Posterior vena cava (tissue), 2 donors: ENCODE measurements around the gene PLPP4. TPM values are rescaled to one million over a fixed set of nuclear protein-coding genes. Genes with fewer than 3 reads are reported as not detected.

Experiments used
- DNase-seq: peaks from one replicate; pipeline ENCODE4 v3.0.0-alpha.2; 2020; ENCODE audit warnings: low spot score
- intact Hi-C, 2 donors: fragments of 100-400 bp; cut with DNase I; formaldehyde crosslinking; loops; one replicate each; pipeline versions ENCODE4 v1.14.1 to v1.14.2; 2022 to 2023
- total RNA-seq, 2 donors: library from RNA; stranded (reverse); fragmentation: NEBNext Ultra II Directional; extraction: Animal tissue kit (Norgen Biotek cat#: 25700); gene quantifications; one replicate each; pipeline ENCODE4 v1.2.1, GENCODE V29; 2021
- donor health status: DM: yes; HTN: yes; CAD: no.
- donor health status: DM: yes; HTN: yes; CAD: no.

Gene PLPP4
- total RNA-seq, 2 donors from 2014 or later = not detected

DNA sequence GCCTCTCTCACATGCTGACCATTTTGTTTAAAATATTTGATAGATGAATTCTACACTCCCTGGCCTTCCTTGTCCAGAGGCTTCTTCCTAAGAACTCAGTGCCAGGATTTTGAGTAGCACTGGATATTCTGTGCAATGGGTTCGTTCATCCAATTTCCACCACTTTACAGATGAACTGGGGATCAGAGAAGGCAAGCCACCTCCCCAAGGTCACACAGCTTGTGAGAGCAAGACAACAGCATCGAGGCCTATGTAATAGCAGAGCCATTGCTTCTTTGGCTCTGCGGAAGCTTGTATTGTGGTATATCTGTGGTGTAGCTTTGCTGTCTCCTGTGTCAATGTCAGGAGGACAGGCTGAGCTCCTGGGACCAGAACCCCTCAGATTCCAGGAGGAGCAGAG lies 140.9 kb downstream of the PLPP4 start:
- intact Hi-C loops = no loop called here
- DNase-seq = no peak

GRCh38 chr10:120598386-120598785 lies 141.4 kb downstream of the PLPP4 start:
- no peak for DNase-seq
- intact Hi-C loops = no loop called here

- intact Hi-C loops = no loop called here
- DNase-seq = no peak
Measured at GRCh38 chr10:120599200-120599724, 142.2 kb downstream of the PLPP4 start.

DNA sequence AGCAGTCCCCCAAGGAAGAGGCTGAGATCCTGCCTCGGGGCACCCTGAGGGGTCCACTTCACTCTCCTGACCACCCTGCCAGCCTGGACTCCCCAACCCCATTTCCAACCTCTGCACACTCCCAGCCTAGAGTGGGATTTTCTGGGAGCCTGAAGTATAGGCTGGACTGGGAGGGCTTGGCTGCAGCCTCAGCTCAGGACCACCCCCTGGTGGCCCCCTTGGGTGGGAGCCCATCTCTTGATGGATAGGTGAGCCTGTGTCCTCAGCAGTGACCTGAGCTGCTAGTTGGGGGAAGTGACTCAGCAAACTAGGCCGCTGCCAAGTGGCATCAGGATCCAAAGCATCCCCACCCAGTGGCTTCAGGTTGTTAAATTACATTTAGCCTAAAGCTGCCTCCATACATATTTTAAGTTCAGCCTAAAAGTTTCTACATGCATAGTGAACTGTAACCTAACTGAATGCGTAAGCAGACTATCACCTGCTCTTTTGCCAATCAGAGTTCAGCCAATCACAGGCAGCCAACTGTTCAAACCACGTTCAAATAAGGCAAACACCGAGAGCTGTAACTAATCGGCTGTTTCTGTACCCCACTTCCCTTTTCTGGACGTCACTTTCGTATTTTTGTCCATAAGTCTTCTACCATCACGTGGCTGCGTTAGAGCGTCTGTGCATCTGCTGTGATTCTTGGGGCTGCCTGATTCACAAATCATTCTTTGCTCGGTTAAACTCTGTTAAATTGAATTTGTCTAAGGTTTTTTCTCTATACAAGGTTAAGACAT lies 144.0 kb downstream of the PLPP4 start:
- no peak for DNase-seq
- intact Hi-C loops = no loop called here

DNA sequence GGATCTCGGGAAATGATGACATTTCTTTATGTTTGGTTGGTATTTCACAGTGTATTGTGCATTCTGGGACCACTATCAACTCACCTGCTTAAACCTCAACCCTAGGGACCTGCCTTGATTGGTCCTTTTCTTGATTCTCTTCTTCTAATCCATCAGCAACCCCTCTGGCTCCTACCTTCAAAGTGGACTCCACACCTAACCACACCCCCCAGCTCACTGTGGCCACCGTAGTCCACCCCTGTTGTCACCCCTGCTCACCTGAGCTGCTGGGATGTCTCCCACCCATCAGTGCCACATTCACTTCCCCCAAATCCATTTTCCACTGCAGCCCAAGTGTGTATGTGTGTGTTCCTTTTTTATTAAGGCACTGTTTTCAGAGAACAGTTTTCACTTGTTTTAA lies 145.0 kb downstream of the PLPP4 start:
- DNase-seq = no peak
- intact Hi-C loops = no loop called here

DNA sequence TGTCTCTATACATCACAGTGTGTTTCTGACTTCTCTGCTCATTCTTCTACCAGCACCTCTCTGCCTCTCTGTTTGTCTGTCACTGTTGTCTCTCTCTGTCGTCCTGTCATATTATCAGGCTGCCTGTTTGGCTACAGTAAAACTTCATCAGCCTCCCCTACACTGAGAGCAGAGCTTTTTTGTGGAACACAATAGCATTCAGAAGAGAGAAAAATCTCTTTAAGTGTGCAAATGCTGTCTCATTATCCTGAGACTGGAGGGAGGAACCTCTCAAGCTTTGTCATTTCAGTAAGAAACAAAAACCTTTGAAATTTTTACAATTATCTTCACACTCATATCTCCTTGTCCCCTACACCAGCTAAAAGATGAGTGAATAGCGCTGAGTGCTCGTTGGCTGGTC lies 148.4 kb downstream of the PLPP4 start:
- intact Hi-C loops = no loop called here
- no peak for DNase-seq

DNA sequence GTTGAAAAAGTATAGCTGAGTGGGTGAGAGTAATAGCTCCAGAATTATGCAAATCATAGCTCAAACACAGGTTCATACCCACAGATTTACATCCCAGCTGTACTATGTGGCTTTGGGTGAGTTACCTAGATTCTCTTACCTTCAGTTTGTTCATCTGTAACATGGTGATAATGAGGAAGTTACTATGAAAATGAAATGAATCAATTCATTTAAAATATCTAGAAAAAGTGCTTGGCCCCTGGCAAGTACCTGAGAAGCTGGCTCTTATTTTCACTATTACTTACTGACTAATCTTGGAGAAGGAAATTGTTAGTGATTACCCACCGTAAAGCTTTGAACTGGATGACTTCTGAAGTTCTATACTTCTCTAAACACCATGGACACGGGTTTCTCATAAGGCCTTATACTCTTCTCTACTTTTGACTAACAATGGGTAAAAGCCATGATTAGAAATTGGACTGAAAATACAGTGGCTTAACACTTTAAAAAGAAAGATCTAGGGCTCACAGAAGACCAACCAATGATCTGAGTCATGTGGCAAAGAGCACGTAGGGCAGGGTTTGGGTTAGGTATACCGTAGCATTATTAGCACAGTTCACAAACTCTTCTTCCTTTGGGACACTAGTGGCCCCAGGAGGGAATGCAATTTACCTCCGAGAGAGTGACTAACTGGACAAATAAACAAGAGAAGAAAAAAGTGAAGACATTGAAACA lies 149.2 kb downstream of the PLPP4 start:
- intact Hi-C loops = no loop called here
- DNase-seq = no peak

GRCh38 chr10:120607016-120607709 lies 150.1 kb downstream of the PLPP4 start:
- no peak for DNase-seq
- intact Hi-C loops = no loop called here

- intact Hi-C loops = no loop called here
- DNase-seq = no peak
Measured at GRCh38 chr10:120607710-120608703, 151.0 kb downstream of the PLPP4 start.

DNA sequence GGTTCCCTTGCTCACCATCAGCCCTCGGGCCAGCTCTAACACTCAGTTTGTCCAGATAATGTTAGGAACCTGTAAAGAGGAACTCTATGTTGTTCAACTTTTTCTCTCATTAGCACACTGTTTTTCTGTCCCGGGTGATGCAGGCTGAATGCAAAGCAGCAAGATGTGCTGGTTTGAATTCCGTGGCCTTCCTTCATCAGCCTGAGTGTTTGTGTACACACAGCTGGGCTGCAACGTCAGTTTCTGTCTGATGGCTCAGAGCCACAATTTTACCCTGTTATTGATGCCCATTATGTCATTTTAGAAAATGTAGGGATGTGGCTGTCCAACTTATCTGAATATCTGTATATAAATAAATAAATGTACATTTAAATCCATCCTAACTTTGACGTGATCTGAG lies 152.0 kb downstream of the PLPP4 start:
- intact Hi-C loops = no loop called here

DNA sequence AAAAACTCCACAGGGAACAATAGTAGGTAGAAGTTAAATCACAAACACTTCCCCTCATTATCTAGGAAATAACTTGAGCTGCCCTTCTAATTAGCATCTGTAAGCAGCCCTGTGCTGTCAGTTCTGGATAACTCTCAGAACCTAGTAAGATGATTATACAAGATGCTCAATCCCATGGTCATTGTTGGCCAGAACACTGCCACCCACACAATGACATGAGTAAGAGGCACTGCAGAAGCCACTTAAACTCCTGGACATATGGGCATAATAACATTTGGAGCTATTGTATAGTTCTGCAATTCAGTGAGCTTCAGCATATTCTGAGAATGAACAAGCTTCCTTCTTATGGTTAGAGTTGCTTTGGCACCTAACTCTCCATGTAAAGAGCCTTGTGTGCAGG lies 153.8 kb downstream of the PLPP4 start:
- DNase-seq = no peak
- intact Hi-C loops = no loop called here

More for the DNA sequence above, 152.0 kb downstream of the PLPP4 start:
- DNase-seq = no peak

DNA sequence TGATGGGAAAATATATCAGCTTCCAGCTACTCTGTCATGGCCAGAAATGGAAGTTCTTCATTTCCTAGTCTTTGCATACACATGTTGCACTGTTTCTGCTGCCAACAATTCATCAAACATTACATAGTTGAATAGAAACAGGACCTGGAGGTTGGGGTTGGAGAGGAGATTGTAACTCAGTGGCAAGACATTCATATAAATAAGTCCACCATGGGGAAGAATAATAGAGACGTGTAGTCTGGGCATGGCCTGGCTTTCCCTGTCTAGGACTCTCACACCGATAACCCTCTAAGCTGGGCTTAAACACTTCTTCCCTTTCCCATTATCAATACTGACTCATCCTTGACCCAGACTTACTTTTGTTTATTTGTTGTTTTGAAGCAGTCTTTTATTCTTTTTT lies 155.7 kb downstream of the PLPP4 start:
- intact Hi-C loops = no loop called here

DNA sequence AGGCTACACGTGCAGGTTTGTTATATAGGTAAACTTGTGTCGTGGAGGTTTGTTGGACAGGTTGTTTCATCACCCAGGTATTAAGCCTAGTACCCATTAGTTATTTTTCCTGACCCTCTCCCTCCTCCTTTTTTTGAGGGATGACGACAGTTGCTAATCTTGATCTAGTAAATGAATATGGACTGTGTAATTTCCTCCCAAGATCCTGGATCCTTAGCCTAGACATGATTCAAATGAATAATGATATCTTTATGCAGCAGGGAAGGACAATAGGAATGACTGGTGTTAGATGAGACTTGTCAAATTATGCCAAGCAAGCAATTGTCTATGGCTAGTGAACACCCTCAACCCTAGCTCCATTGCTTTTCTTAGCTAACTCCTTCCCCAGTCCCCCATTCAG lies 156.2 kb downstream of the PLPP4 start:
- intact Hi-C loops = no loop called here
- DNase-seq = no peak

More for the DNA sequence above, 155.7 kb downstream of the PLPP4 start:
- no peak for DNase-seq

- no peak for DNase-seq
- intact Hi-C loops = no loop called here
Measured at GRCh38 chr10:120614680-120615079, 157.7 kb downstream of the PLPP4 start.

- DNase-seq = no peak
- intact Hi-C loops = no loop called here
Measured at GRCh38 chr10:120616311-120616911, 159.4 kb downstream of the PLPP4 start.

GRCh38 chr10:120628197-120628596 lies 171.2 kb downstream of the PLPP4 start:
- intact Hi-C loops = no loop called here
- no peak for DNase-seq

DNA sequence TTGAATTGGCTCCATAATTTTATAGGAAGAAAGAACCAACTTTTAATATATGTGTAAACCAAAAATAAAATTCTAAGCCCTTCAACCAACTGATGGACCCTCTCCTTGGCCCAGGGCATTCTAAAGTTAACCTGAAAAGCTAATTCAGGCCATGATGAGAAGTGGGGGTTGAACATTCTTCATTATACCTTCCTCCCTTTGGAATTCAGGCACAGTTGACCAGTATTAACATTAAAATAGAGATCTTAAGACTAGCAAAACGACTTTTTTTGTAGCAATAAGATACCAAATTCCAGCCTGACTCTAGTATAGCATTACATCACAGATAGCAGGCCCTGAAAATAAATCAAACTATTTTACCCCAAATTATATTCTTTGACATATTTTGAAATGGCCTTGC lies 173.2 kb downstream of the PLPP4 start:
- no peak for DNase-seq
- intact Hi-C loops = no loop called here

- intact Hi-C loops = no loop called here
- no peak for DNase-seq
Measured at GRCh38 chr10:120632047-120632446, 175.0 kb downstream of the PLPP4 start.

- no peak for DNase-seq
- intact Hi-C loops = no loop called here
Measured at GRCh38 chr10:120632942-120633341, 175.9 kb downstream of the PLPP4 start.
